Right atrium auricular region (tissue), 2 donors: ENCODE results near the gene SEMA6C. TPM values are rescaled to one million over a fixed set of nuclear protein-coding genes. Genes with fewer than 3 reads are reported as not detected.

Experiments used
- DNase-seq: peaks from one replicate; pipeline ENCODE4 v3.0.0-alpha.2; 2019; ENCODE audit warnings: low spot score
- H3K27ac ChIP-seq, 2 donors: fragments of 200-600 bp; sonication (generic); 1 replicate in 1 of 2; 2 replicates in 1 of 2; pipeline ENCODE4 v1.5.1; 2016 to 2019
- H3K27me3 ChIP-seq, 2 donors: fragments of 200-600 bp; sonication (generic); one replicate each; pipeline versions ENCODE4 v1.5.1 to v1.6.0; 2017 to 2019
- H3K36me3 ChIP-seq: fragments of 200-600 bp; sonication (generic); one replicate; pipeline ENCODE4 v1.5.1; 2016
- H3K4me1 ChIP-seq, 2 donors: fragments of 200-600 bp; sonication (generic); one replicate each; pipeline versions ENCODE4 v1.5.1 to v1.6.0; 2017 to 2019
- H3K4me3 ChIP-seq, 2 donors: fragments of 200-600 bp; sonication (generic); 1 replicate in 1 of 2; 2 replicates in 1 of 2; pipeline ENCODE4 v1.5.1; 2017 to 2019; ENCODE audit warnings: mild to moderate bottlenecking in 1 of 2, moderate library complexity in 1 of 2
- H3K9me3 ChIP-seq, 2 donors: fragments of 200-600 bp; sonication (generic); one replicate each; pipeline ENCODE4 v1.5.1; 2019
- total RNA-seq, 2 donors: library from RNA; depleted of rRNA; stranded (reverse); fragments of >200 nt; gene quantifications; one replicate each; pipeline ENCODE4 v1.1.0, GENCODE V29; 2016
- TF ChIP-seq, protein P1 (sequence below), 2 donors: fragments of 200-600 bp; sonication (generic); IDR thresholded peaks; one replicate each; pipeline ENCODE4 v1.5.1; 2019; ENCODE audit warnings: antibody characterized with exemption in 2 of 2

Gene SEMA6C
- total RNA-seq, 2 donors from 2014 or later = 40.0 to 60.7 TPM

DNA sequence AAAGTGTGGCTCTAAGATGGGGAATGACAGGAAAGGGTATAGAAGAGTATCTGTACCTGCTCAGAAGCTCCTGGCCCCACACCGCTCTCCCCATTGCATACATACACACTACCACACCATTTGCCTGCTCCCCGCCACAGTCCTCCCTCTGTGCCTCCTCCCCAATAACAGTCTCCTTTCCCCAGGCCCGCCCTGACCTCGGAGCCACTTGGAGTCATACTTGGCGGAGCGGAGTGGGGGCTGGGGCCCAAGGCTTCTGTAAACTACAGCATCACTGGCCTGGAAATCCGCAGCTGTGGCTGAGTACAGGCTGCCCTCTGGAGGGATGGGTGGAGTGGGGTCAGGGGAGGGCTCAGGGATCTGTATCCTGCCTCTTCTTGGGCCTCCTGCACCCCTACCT lies 8.6 kb downstream of the SEMA6C start:
- DNase-seq = no peak
- peaks cover 40% of the 10 kb centered on the region for H3K36me3 ChIP-seq
- H3K4me3 ChIP-seq = no peak overlapping the region
- H3K27me3 ChIP-seq = no peaks in the 10 kb centered on the region
- no peaks in the 10 kb centered on the region for H3K9me3 ChIP-seq
- TF ChIP-seq, protein P1, sequence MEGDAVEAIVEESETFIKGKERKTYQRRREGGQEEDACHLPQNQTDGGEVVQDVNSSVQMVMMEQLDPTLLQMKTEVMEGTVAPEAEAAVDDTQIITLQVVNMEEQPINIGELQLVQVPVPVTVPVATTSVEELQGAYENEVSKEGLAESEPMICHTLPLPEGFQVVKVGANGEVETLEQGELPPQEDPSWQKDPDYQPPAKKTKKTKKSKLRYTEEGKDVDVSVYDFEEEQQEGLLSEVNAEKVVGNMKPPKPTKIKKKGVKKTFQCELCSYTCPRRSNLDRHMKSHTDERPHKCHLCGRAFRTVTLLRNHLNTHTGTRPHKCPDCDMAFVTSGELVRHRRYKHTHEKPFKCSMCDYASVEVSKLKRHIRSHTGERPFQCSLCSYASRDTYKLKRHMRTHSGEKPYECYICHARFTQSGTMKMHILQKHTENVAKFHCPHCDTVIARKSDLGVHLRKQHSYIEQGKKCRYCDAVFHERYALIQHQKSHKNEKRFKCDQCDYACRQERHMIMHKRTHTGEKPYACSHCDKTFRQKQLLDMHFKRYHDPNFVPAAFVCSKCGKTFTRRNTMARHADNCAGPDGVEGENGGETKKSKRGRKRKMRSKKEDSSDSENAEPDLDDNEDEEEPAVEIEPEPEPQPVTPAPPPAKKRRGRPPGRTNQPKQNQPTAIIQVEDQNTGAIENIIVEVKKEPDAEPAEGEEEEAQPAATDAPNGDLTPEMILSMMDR (IDR thresholded peaks at IDR 0.05) = no peak
- peaks cover 0 to 9% of the 10 kb centered on the region in 2 donors for H3K4me1 ChIP-seq
- H3K27ac ChIP-seq = no peak overlapping the region

DNA sequence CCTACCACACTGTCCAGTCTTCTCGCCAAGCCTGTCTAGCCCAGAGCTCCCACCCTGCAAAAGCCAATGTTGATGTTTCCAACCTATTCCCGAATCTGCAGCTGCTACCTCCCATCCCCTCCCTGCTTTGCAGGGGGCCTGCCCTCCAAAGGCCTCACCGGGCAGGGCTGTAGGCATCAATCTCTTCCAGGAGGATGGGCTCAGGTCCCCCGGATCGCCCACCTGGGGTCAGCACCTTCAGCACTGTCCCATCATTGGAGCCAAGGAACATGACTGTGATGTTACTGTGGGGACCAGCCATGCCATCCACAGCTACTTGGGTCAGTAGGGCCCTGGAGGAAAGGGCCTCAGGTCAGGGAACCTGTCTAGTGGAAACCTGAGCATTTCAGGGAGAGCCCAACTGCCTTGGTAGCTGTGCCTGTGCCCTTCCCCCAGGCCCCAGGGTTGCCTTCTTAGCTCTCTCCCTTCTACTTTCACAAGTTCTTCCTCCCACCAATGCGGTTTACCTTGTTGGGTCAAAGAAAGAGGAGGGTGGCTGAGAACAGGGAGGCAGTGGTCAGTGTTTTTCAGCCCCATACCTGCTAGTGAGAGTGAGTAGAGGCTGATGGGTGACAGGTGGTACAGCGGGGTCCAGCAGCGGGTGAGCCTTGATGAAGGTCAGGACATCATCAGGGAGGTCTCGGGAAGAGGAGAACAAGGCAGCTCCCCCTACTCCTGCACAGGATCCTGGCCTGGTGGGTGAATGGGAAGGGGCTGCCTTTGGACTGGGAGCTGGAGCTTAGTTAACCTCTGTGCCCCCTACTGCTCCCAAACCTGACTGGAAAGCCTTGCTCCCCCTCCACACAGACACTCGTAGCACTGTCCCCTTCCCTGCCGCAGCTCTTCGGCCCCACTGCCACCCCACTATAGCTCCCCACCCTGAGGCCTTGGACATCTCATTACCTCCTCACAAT lies 10.7 kb downstream of the SEMA6C start:
- H3K4me1 ChIP-seq = peaks cover 0 to 18% of the 10 kb centered on the region in 2 donors
- no peak overlapping the region for H3K4me3 ChIP-seq
- TF ChIP-seq, protein P1 (IDR thresholded peaks at IDR 0.05) = no peak
- no peaks in the 10 kb centered on the region for H3K9me3 ChIP-seq
- no peaks in the 10 kb centered on the region for H3K27me3 ChIP-seq
- H3K36me3 ChIP-seq = peaks cover 40% of the 10 kb centered on the region
- no peak overlapping the region for H3K27ac ChIP-seq
- DNase-seq = no peak

DNA sequence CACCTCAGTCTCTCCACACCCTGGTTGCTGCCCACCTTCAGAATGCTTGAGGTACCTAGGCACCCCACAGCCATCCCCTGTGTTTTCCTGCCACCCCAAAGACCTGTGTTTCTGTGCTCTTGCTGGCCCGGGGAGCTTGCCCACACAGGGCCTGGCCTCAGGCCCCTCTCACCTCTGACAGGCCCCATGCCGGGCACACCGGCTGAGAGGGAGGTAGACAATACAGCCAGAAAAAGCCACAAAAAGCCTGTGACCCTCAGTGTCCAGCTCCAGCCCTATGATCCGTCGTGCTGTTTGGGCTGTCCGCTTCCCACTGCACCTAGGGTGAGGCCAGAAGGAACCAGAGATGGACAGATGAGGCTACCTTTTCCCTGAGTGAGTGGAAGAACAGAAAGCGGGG lies 11.4 kb downstream of the SEMA6C start:
- peaks cover 39% of the 10 kb centered on the region for H3K36me3 ChIP-seq
- TF ChIP-seq, protein P1 (IDR thresholded peaks at IDR 0.05) = no peak
- no peak for DNase-seq
- H3K4me1 ChIP-seq = peaks cover 0 to 22% of the 10 kb centered on the region in 2 donors
- no peaks in the 10 kb centered on the region for H3K27me3 ChIP-seq
- H3K9me3 ChIP-seq = no peaks in the 10 kb centered on the region
- no peak overlapping the region for H3K4me3 ChIP-seq
- H3K27ac ChIP-seq = no peak overlapping the region

DNA sequence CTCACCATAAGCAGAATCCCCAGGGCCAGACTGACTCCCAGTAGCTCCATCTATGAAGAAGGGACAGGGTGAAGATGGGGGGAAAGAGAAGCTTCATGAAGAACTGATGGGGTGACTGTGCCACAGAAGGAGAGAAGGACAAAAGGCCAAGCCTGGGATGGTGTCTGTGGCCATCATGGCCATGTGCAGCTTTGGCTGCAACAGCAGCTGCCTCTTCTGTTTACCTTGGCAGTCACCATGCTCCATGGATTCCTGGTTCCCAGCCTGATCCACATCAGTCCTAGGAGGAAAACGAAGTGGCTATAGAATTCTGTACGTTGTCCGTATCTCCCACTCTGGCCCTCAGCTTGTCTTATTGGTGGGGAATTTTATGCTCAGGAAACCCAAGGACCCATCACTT lies 12.0 kb downstream of the SEMA6C start:
- Histone ChIP-seq H3K36me3 (peaks cover 33% of the 10 kb centered on the region), H3K4me3 (no peak overlapping the region), H3K4me1 (peaks cover 0 to 22% of the 10 kb centered on the region in 2 donors), H3K27me3 (no peaks in the 10 kb centered on the region), H3K9me3 (no peaks in the 10 kb centered on the region), H3K27ac (no peak overlapping the region)
- TF ChIP-seq, protein P1 (IDR thresholded peaks at IDR 0.05) = no peak
- no peak for DNase-seq

DNA sequence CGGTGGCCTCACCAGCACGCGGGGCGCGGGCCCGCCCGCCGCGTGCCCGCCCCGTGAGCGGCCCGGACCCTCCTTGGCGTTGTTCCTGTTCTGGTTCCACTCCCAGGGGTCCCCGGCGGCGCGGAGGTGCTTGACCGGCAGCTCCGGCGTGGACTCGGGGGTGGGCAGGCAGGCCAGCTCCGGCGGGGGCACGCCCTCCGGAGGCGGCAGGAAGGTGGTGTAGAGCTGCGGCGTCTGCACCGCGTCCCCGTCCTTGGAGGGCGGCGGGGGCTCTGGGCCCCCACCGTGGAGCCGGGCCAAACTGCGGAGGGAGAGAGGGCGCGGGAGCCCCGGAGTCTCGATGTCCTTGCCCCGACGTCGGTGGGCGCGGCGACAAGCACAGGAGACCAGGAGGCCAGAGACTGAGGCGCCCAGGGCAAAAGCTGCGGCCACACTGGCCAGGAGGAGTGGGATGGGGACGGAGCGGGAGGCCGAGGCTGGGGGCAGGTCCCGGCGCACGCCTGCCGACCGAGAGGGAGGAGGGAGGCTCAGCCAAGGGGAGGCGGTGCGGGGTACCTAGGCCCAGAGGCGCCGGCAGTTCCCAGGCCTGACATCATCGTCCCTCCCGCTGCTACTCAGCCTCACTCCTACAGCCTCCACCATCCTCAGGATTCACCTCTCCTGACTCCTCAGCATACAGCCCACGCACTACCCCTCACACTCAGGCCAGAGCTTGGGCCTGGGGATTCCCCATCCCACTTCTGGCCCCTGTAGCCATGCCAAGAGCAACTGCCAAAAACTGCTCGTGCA lies 13.2 kb downstream of the SEMA6C start:
- TF ChIP-seq, protein P1 (IDR thresholded peaks at IDR 0.05) = no peak
- H3K36me3 ChIP-seq = peaks cover 28% of the 10 kb centered on the region
- no peak overlapping the region for H3K4me3 ChIP-seq
- no peaks in the 10 kb centered on the region for H3K9me3 ChIP-seq
- no peak overlapping the region for H3K27ac ChIP-seq
- peaks cover 0 to 22% of the 10 kb centered on the region in 2 donors for H3K4me1 ChIP-seq
- no peaks in the 10 kb centered on the region for H3K27me3 ChIP-seq
- no peak for DNase-seq
